ENCODE measurements around the gene PYROXD2.

PYROXD2 gene

DNA sequence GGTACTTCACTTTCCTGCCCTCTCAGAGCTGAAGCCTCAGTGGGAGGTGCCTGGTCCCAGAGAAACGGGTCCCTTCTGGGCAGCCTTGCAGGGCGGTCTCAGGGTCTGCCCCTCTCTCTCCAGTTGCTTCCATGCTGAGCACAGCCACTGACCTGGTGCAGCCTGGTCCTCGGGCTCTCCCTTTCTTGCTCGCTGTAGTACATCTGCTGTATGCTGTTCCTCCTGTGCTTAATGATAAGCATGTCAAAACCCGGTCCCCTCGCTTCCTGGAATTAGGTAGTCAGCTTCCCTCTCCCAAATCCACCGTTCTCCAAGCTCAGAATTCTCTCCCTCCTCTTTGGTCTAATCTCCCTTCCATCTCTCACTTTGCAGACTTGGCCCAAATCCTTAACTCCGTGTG is 42.7 kb upstream of the PYROXD2 start:
- no peak overlapping the region for H3K4me3 ChIP-seq (ENCODE audit: low read depth, low read length)
- TF ChIP-seq CTCF (IDR thresholded peaks at IDR 0.05; ENCODE audit: insufficient read depth, low read depth, low read length, missing control alignments): no peak
- DNase-seq (ENCODE audit: low read depth): no peak

DNA sequence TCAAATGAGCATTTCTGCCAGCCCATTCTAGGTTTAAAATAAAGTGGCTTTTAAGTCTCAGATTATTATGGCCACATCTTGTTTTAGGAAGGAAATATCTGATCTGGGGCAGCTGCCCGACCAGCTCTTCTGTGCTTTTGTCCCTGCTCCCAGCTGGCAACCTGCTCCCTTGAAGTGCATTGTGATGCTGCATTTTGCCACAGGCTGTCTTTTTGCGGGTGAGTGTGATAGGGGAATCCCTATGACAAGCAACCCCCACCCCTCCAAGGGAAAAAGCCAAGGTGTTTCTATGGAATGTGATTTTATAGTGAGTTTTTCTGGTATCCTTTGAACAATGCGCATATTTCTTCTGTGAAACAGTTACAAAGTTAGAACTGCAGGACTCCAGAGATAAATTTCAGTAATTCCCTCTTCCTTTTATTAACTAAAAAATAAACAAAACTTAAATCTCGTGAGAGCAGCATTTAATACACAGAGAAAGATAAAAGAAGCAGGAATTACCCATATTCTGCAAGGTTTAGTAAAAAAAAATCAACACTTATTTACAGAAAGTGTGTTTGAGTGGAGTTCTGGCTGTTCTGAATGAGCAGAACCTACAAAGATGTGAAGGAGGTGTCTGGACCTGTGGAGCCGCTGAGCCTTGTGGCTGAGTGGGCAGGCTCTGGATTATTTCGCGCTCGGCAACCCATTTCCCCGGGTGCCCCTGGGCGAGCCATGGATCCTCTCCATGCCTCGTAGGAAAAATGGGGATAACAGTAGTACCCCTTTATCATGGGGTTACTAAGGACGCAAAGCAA is 41.9 kb upstream of the PYROXD2 start:
- DNase-seq (ENCODE audit: low read depth): no peak
- no peak overlapping the region for H3K4me3 ChIP-seq (ENCODE audit: low read depth, low read length)
- TF ChIP-seq CTCF (IDR thresholded peaks at IDR 0.05; ENCODE audit: insufficient read depth, low read depth, low read length, missing control alignments): no peak

DNA sequence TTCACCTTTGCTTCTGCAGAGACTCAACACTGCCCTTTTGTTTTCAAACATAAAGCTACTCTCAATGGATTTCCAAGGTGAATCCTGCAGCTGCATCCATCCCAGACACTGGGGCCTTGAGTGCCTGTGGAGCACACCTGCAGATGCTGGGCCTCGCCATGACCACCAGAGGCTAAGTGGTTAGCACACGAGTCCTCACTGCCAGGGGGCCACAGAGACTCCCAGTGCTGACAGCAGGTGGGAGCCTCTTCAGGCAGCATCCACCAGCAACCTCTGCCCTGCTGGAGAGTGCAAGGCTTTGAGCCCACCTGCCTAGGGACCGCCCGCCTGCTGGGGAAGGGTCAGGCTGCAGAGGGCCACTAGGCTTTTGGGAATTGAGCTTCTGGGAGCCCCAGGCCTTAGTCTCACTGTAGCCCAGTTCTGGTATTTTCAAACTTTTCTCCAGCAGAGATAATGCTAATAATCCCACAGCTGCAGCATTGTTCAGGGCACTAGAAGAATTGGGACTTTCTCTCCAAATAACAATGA is 41.1 kb upstream of the PYROXD2 start:
- no peak for TF ChIP-seq CTCF (IDR thresholded peaks at IDR 0.05; ENCODE audit: insufficient read depth, low read depth, low read length, missing control alignments)
- DNase-seq (ENCODE audit: low read depth): no peak
- H3K4me3 ChIP-seq (ENCODE audit: low read depth, low read length): no peak overlapping the region

DNA sequence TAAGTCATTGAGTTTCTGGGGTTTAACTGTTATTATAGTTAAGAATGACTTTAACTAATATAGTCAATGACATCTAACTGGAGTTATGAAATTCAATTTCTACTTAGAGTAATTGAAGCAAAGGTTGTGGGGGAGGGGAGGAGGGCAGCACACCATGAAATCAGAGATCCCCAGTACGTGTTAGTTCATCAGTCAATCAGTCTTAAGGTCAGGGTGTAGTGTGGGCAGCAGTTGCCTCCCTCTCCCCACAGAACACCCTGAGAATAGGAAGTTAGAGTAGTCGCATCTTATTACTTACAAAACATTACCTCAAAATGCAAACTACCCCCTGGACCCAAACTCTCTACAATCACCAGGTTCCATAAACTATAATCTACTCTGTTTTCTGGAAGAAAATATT is 38.7 kb upstream of the PYROXD2 start:
- H3K4me3 ChIP-seq (ENCODE audit: low read depth, low read length): no peak overlapping the region
- no peak for DNase-seq (ENCODE audit: low read depth)
- TF ChIP-seq CTCF (IDR thresholded peaks at IDR 0.05; ENCODE audit: insufficient read depth, low read depth, low read length, missing control alignments): no peak

GRCh38 chr10:98450618-98451017 is 35.6 kb upstream of the PYROXD2 start:
- no peak overlapping the region for H3K4me3 ChIP-seq (ENCODE audit: low read depth, low read length)
- no peak for DNase-seq (ENCODE audit: low read depth)
- no peak for TF ChIP-seq CTCF (IDR thresholded peaks at IDR 0.05; ENCODE audit: insufficient read depth, low read depth, low read length, missing control alignments)

DNA sequence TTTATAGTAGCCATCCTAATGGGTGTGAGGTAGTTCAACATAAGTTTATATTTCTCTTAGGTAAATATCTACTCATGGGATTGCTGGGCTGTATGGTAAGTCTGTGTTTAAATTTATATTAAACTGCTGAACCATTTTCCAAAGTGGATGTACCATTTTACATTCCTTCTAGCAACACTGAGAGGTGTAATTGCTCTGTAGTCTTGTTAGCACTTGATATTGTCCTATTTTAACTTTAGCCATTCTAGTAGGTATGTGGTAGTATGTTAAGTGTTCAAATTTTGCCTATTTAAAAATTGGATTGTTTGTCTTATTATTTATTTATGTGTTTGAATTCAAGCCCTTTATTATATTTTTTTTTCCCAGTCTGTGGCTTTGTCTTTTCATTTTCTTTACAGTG is 34.3 kb upstream of the PYROXD2 start:
- DNase-seq (ENCODE audit: low read depth): no peak
- TF ChIP-seq CTCF (IDR thresholded peaks at IDR 0.05; ENCODE audit: insufficient read depth, low read depth, low read length, missing control alignments): no peak
- no peak overlapping the region for H3K4me3 ChIP-seq (ENCODE audit: low read depth, low read length)

Data from GM12865 (cell line).